Activated CD4-positive, alpha-beta memory T cell treated with anti-CD3 and anti-CD28 coated beads, Interleukin-2, amount 10 ng/mL, durations not matched to agents 7 days and 5 days (primary cell): ENCODE measurements around the gene SYT5. TPM values are rescaled to one million over a fixed set of nuclear protein-coding genes. Genes with fewer than 3 reads are reported as not detected.
A peak's percentile ranks its signal among the peaks of the same experiment; 100 is the strongest.
"Not testable (repeated sequence)": the region's sequence is repeated elsewhere in the genome, so short reads cannot be mapped to it uniquely, and the experiment has no call there.

ENCODE experiments used
- CTCF ChIA-PET: fragments of 350-600 bp; sonication (Branson Sonifier 250); formaldehyde crosslinking; loops from one replicate; lab custom pipeline; 2021; ENCODE audit warnings: antibody characterized with exemption, inconsistent platforms; lab: Charles Lee
- POLR2A ChIA-PET: fragments of 350-600 bp; sonication (Branson Sonifier 250); formaldehyde crosslinking; loops from one replicate; lab custom pipeline; 2021; ENCODE audit warnings: antibody characterized with exemption; lab: Charles Lee
- DNase-seq: peaks from one replicate; pipeline ENCODE4 v3.0.0-alpha.2; 2020
- H3K27ac Mint-ChIP-seq: one replicate; pipeline ENCODE4 v1.8.0; 2021; ENCODE audit warnings: mild to moderate bottlenecking, mixed read lengths
- H3K27me3 Mint-ChIP-seq: one replicate; pipeline ENCODE4 v1.8.0; 2021; ENCODE audit warnings: mixed read lengths
- H3K36me3 Mint-ChIP-seq: one replicate; pipeline ENCODE4 v1.8.0; 2021; ENCODE audit warnings: low read depth, mixed read lengths
- H3K4me1 Mint-ChIP-seq: one replicate; pipeline ENCODE4 v1.8.0; 2021; ENCODE audit warnings: mixed read lengths
- H3K4me3 Mint-ChIP-seq: one replicate; pipeline ENCODE4 v1.8.0; 2021; ENCODE audit warnings: mild to moderate bottlenecking, mixed read lengths
- H3K9me3 Mint-ChIP-seq: one replicate; pipeline ENCODE4 v1.8.0; 2021; ENCODE audit warnings: mixed read lengths
- total RNA-seq, 2 experiments: library from RNA; stranded (reverse); gene quantifications; one replicate each; pipeline ENCODE4 v1.2.3, GENCODE V29; 2021

SYT5 gene
- total RNA-seq, 2 experiments from 2014 or later, result not detected

DNA sequence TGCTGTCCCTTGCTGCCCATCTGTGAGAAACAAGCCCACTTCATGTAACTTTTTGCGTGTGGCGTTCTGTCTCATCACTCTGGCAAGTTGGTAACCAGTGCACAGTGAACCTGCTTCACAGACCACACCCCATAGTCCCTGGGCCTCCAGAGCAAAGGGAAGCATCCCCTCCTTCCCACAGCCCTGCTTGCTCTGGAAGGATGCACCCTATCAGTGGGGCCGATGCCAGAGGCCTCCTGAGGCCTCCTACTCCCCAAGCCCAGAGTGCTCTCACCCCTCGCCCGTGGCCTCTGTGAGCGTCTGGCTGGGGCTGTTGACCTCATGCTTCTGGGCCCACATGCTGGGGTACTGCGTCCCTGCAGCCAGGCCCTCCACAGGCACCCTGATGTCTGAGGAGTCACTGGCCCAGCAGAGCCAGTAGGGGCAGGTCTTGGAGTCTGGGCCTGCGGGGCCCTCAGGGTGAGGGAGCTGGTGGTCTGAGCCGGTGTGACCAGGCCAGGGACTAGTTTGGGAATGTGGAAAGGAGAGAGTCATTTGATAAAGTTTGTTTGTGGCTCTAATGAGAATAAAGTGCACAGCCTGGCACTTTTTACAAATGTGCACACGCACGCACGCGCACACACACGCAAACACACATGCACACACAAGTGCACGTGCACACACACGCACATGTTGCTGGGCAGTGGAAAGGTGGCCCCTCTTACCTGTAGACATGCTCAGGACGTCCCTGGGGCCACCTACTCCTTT, 43.4 kb upstream of the SYT5 start:
- Mint-ChIP-seq H3K36me3 (peaks cover 40% of the 10 kb centered on the region), H3K9me3 (peaks cover 4% of the 10 kb centered on the region), H3K4me3 (no peak overlapping the region), H3K27me3 (no peaks in the 10 kb centered on the region), H3K27ac (no peak overlapping the region), H3K4me1 (peaks cover 2% of the 10 kb centered on the region)
- ChIA-PET CTCF (no interaction called here), POLR2A (no interaction called here)
- no peak for DNase-seq

DNA sequence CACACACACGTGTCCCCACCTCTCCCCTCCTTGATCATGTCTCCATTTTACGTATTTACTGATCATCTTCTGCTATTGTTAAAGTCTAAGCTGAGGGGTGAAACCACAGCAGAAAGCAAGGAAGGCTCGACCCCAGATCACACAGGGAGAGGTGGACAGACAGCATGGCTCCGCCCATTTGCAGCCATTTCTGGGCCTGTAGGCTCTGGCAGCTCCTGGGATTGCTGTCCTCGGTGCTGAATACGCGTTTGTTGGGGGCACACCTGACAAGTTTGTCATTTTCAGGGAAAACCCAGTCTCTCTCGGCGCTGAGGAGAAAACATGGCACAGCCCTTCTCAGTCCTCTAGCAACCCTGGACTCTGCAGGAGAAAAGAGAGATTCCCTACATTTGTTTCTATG, 40.4 kb upstream of the SYT5 start:
- H3K27ac Mint-ChIP-seq, result no peak overlapping the region
- DNase-seq, result no peak
- H3K36me3 Mint-ChIP-seq, result peaks cover 20% of the 10 kb centered on the region
- ChIA-PET CTCF (interaction anchor here (1.0 kb wide), 1 partner anchor 81 kb away, joined by 3 read pairs; no protein-coding TSS in a partner anchor), POLR2A (interaction anchor here (0.7 to 0.9 kb wide), 2 partner anchors 33 to 82 kb away, joined by 3 read pairs; no protein-coding TSS in a partner anchor)
- peaks cover 7% of the 10 kb centered on the region for H3K9me3 Mint-ChIP-seq
- no peak overlapping the region for H3K4me3 Mint-ChIP-seq
- peaks cover 12% of the 10 kb centered on the region for H3K27me3 Mint-ChIP-seq
- H3K4me1 Mint-ChIP-seq, result peaks cover 14% of the 10 kb centered on the region

DNA sequence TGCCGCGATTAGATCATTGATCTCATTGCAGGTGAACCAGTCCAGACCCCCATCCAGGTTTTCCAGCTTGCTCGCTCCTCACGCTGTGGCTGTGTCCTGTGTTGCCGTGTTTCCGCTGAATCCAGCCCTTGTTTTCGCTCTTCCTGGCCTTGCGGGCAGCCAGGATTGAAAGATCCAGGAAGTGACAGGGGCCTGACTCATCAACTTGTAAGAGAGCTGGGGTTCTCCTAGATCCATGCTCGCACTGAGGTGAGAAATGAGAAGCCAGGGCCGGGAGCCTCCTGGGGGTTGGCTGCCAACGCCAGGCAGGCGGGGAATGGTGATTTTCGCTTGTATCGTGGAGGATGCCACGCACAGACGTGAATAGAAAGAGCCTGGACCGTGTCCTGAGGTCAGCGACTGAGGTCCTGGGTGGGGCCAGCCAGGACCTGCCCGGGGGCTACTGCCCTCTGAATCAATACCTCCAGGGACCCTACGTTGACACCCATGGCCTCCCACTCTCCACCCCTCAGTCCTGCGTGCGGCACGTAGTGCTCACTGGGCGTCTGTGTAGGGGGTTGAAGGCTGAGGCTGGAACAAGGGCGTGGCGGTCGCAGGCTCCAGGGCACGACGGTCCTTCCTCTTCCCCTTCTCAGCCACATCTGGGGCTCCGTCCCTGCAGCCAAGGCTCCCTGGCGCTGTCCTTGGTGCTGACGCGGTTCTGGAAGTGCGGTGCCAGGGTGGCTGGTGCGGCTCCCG, 36.5 kb upstream of the SYT5 start:
- H3K27ac Mint-ChIP-seq, result no peak overlapping the region
- ChIA-PET CTCF (interaction anchor here (0.7 kb wide), 1 partner anchor 23 kb away, joined by 3 read pairs; no protein-coding TSS in a partner anchor), POLR2A (interaction anchor here (0.6 to 1.4 kb wide), 3 partner anchors 18 to 43 kb away, joined by 3 to 4 read pairs (median 3); no protein-coding TSS in a partner anchor)
- peaks cover 14% of the 10 kb centered on the region for H3K4me1 Mint-ChIP-seq
- peak; percentile 59 for DNase-seq
- peaks cover 17% of the 10 kb centered on the region for H3K27me3 Mint-ChIP-seq
- peaks cover 13% of the 10 kb centered on the region for H3K9me3 Mint-ChIP-seq
- H3K36me3 Mint-ChIP-seq, result peaks cover 15% of the 10 kb centered on the region
- peak overlapping the region; percentile 5 for H3K4me3 Mint-ChIP-seq

DNA sequence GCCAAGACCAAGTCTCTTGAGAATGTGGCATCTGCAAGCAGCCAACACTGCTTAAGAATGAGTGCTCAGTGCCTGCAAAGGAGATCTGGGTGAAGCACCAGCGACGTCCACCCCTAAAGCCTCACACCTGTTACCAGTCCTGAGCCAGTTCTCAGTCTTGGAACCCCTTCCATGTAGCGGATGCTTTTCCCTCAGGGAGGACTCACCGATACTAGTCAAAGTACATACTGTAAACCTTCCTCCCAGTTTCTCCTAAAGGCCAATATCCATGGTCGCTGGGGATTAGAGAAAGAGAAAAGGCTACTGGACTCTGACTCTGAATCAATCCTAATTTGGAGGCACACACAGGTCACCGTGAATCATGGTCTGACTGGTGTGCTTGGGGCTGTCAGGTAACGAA, 33.5 kb upstream of the SYT5 start:
- CTCF ChIA-PET, result no interaction called here

GRCh38 chr19:55212447-55212846, 32.4 kb upstream of the SYT5 start:
- Mint-ChIP-seq H3K4me3 (no peak overlapping the region), H3K27me3 (peaks cover 22% of the 10 kb centered on the region), H3K36me3 (peaks cover 3% of the 10 kb centered on the region), H3K9me3 (peaks cover 10% of the 10 kb centered on the region), H3K27ac (no peak overlapping the region), H3K4me1 (peaks cover 11% of the 10 kb centered on the region)
- DNase-seq, result peak; percentile 63
- ChIA-PET POLR2A (no interaction called here), CTCF (no interaction called here)

More for the DNA sequence above, 33.5 kb upstream of the SYT5 start:
- no peak for DNase-seq
- no peak overlapping the region for H3K27ac Mint-ChIP-seq
- peaks cover 10% of the 10 kb centered on the region for H3K9me3 Mint-ChIP-seq
- no peak overlapping the region for H3K4me3 Mint-ChIP-seq
- H3K36me3 Mint-ChIP-seq, result peaks cover 3% of the 10 kb centered on the region
- peaks cover 14% of the 10 kb centered on the region for H3K4me1 Mint-ChIP-seq
- peaks cover 22% of the 10 kb centered on the region for H3K27me3 Mint-ChIP-seq
- POLR2A ChIA-PET, result no interaction called here

GRCh38 chr19:55209693-55210472, 29.8 kb upstream of the SYT5 start:
- ChIA-PET POLR2A (interaction anchor here (0.6 kb wide), 1 partner anchor 16 kb away, joined by 3 read pairs; no protein-coding TSS in a partner anchor), CTCF (interaction anchor here (0.7 kb wide), 2 partner anchors 52 to 91 kb away, joined by 3 to 5 read pairs; no protein-coding TSS in a partner anchor)
- peaks cover 6% of the 10 kb centered on the region for H3K9me3 Mint-ChIP-seq
- no peak for DNase-seq
- H3K27ac Mint-ChIP-seq, result no peak overlapping the region
- no peak overlapping the region for H3K4me3 Mint-ChIP-seq
- H3K4me1 Mint-ChIP-seq, result peaks cover 4% of the 10 kb centered on the region
- H3K27me3 Mint-ChIP-seq, result peaks cover 13% of the 10 kb centered on the region
- H3K36me3 Mint-ChIP-seq, result peaks cover 3% of the 10 kb centered on the region

DNA sequence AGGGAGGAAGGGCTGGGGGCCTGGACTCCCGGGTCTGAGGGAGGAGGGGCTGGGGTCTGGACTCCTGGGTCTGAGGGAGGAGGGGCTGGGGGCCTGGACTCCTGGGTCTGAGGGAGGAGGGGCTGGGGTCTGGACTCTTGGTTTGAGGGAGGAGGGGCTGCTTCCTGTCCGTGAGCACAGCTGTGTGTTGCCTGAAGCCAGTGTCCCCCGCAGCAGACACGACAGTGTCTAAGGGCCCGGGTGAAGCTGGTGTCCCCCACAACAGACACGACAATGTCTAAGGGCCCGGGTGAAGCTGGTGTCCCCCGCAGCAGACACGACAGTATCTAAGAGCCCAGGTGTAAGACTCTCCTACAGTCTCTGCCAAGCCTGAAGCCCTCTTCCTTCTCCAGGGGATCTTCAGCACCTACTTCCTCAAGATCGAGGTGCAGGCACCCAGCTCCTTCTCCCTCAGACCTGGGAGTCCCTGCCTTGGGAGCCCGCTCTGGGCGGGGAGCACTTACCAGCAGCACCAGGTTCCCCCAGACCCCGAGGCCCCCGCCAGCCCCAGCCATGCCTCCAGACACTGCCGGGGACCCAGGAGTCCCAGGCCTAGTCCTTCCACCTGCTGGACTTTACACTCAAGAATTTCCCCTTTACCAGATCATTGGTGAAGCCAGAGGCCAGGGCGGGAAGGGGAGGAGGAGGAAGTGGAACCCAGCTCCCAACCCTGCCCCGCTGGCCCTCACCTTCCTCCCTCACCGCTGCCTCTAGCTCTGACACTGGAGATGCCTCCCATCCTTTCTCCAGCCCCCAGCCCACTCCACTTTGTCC, 29.0 kb upstream of the SYT5 start, which contains the start of gene PTPRH:
Gene PTPRH, minus strand, starts transcription at position 622 of the 813 bp plus-strand sequence. Its CDS starts 68 bp downstream, at position 554.
- peaks cover 4% of the 10 kb centered on the region for H3K4me1 Mint-ChIP-seq
- CTCF ChIA-PET, result interaction anchor here (0.7 kb wide), 1 partner anchor 92 kb away, joined by 3 read pairs; no protein-coding TSS in a partner anchor
- H3K9me3 Mint-ChIP-seq, result peaks cover 4% of the 10 kb centered on the region
- peaks cover 11% of the 10 kb centered on the region for H3K27me3 Mint-ChIP-seq
- POLR2A ChIA-PET, result interaction anchor here (0.6 kb wide), 1 partner anchor 15 kb away, joined by 3 read pairs; no protein-coding TSS in a partner anchor
- H3K36me3 Mint-ChIP-seq, result peaks cover 3% of the 10 kb centered on the region
- no peak within 1 kb of the TSS for H3K4me3 Mint-ChIP-seq
- no peak within 1 kb of the TSS for H3K27ac Mint-ChIP-seq
- DNase-seq, result no peak

GRCh38 chr19:55206664-55207500, 26.8 kb upstream of the SYT5 start:
- CTCF ChIA-PET, result interaction anchor here (0.9 kb wide), 1 partner anchor 95 kb away, joined by 3 read pairs; no protein-coding TSS in a partner anchor
- peak; percentile 63 for DNase-seq
- no peak overlapping the region for H3K4me3 Mint-ChIP-seq

DNA sequence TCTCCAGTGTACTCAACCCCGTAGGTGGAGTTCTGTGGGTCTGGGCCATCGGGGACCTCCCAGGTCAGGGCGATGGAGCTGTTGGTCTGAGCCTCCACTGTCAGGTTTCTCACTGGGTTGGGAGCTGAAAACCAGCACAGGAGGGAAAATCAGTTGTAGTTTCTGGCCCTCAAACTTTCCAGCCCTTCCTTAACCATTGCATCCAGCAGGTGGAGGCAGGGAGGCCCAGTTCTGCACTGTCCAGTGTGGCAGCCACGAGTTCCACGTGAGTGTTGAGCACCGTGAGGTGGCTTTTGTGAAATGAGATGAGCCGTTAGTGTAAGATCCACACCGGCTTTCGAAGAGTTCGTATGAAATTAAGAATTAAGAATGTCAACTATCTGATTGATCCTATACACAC, 22.1 kb upstream of the SYT5 start:
- H3K36me3 Mint-ChIP-seq, H3K27ac Mint-ChIP-seq, H3K4me1 Mint-ChIP-seq, DNase-seq, CTCF ChIA-PET, H3K9me3 Mint-ChIP-seq, POLR2A ChIA-PET, H3K4me3 Mint-ChIP-seq: not testable (repeated sequence)
- H3K27me3 Mint-ChIP-seq, result peaks cover 14% of the 10 kb centered on the region

More at GRCh38 chr19:55206664-55207500, 26.8 kb upstream of the SYT5 start:
- Mint-ChIP-seq H3K4me1 (peaks cover 4% of the 10 kb centered on the region), H3K27me3 (peaks cover 17% of the 10 kb centered on the region), H3K9me3 (no peaks in the 10 kb centered on the region), H3K36me3 (no peaks in the 10 kb centered on the region), H3K27ac (no peak overlapping the region)
- POLR2A ChIA-PET, result no interaction called here

DNA sequence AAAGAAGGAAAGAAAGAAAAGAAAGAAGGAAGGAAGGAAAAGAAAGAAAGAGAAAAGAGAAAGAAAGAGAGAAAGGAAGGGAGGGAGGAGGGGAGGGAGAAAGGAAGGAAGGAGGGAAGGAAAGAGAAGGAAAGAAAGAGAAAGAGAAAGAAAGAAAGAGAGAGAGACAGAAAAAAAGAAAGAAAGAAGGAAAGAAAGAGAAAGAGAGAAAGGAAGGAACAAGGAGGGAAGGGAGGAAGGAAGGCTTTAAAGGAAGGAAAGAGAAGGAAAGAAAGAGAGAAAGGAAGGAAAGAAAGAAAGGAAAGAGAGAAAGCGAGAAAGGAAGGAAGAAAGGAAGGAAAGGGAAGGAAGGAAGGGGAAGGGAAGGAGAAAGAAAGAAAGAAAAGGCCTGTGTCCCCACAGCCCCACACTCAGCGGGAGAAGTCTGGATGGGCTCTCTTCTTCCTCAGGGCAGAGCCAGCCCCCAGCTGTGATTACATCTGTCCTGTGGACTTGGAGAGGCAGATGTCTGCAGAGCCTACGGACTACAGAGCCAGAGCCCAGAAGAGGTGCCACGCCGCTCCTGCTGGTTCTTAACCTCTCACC, 19.6 kb upstream of the SYT5 start:
- H3K4me3 Mint-ChIP-seq, result no peak overlapping the region
- CTCF ChIA-PET, result no interaction called here
- POLR2A ChIA-PET, result no interaction called here

GRCh38 chr19:55198651-55199050, 18.6 kb upstream of the SYT5 start:
- H3K9me3 Mint-ChIP-seq, result no peaks in the 10 kb centered on the region
- no peaks in the 10 kb centered on the region for H3K4me1 Mint-ChIP-seq
- ChIA-PET CTCF (interaction anchor here (1.6 kb wide), 1 partner anchor 103 kb away, joined by 5 read pairs; no protein-coding TSS in a partner anchor), POLR2A (interaction anchor here (0.7 kb wide), 1 partner anchor 17 kb away, joined by 3 read pairs; no protein-coding TSS in a partner anchor)
- H3K27ac Mint-ChIP-seq, result no peak overlapping the region
- no peak for DNase-seq
- no peak overlapping the region for H3K4me3 Mint-ChIP-seq
- H3K36me3 Mint-ChIP-seq, result no peaks in the 10 kb centered on the region
- H3K27me3 Mint-ChIP-seq, result peaks cover 7% of the 10 kb centered on the region

More for the DNA sequence above, 19.6 kb upstream of the SYT5 start:
- H3K27ac Mint-ChIP-seq, result no peak overlapping the region
- peaks cover 9% of the 10 kb centered on the region for H3K27me3 Mint-ChIP-seq
- H3K36me3 Mint-ChIP-seq, result no peaks in the 10 kb centered on the region
- no peaks in the 10 kb centered on the region for H3K9me3 Mint-ChIP-seq
- no peak for DNase-seq
- H3K4me1 Mint-ChIP-seq, result no peaks in the 10 kb centered on the region
